Esophagus muscularis mucosa (tissue), 4 donors: ENCODE measurements around the gene USP49. TPM values are rescaled to one million over a fixed set of nuclear protein-coding genes. Genes with fewer than 3 reads are reported as not detected.

Source experiments
- DNase-seq: peaks from one replicate; pipeline ENCODE4 v3.0.0-alpha.2; 2017; ENCODE audit errors: extremely low spot score
- H3K27ac ChIP-seq, 4 donors: fragments of 200-600 bp; sonication (generic); replicated peaks in 1 of 4; 1 replicate in 3 of 4; 2 replicates in 1 of 4; pipeline ENCODE4 v1.5.1; 2016 to 2019; ENCODE audit warnings: mild to moderate bottlenecking in 1 of 4
- H3K27me3 ChIP-seq, 4 donors: fragments of 200-600 bp; sonication (generic); one replicate each; pipeline versions ENCODE4 v1.5.1 to v1.6.0; 2016 to 2019
- H3K36me3 ChIP-seq, 4 donors: fragments of 200-600 bp; sonication (generic); one replicate each; pipeline ENCODE4 v1.5.1; 2016 to 2019
- H3K4me1 ChIP-seq, 4 donors: fragments of 200-600 bp; sonication (generic); one replicate each; pipeline ENCODE4 v1.5.1; 2016 to 2019
- H3K4me3 ChIP-seq, 4 donors: fragments of 200-600 bp; sonication (generic); 1 replicate in 2 of 4; 2 replicates in 2 of 4; pipeline ENCODE4 v1.5.1; 2016 to 2019; ENCODE audit warnings: mild to moderate bottlenecking in 4 of 4, moderate library complexity in 1 of 4
- H3K9me3 ChIP-seq, 4 donors: fragments of 200-600 bp; sonication (generic); 1 replicate in 3 of 4; 2 replicates in 1 of 4; pipeline ENCODE4 v1.5.1; 2016 to 2019
- EP300 ChIP-seq: sonication (generic); formaldehyde crosslinking; IDR thresholded peaks from one replicate; pipeline ENCODE4 v1.6.1; 2017; ENCODE audit warnings: antibody characterized with exemption
- POLR2A ChIP-seq: fragments of 450-650 bp; IDR thresholded peaks from one replicate; pipeline ENCODE4 v1.6.1; 2017; ENCODE audit warnings: antibody characterized with exemption, moderate library complexity, mild to moderate bottlenecking, low read depth
- POLR2AphosphoS5 ChIP-seq, 2 donors: sonication (generic); formaldehyde crosslinking; IDR thresholded peaks; one replicate each; pipeline ENCODE4 v1.6.1; 2017; ENCODE audit warnings: antibody characterized with exemption in 2 of 2
- WGBS: methylation state at CpG from one replicate; pipeline ENCODE4 v1.1.5; 2018; 5-methylcytosine and 5-hydroxymethylcytosine counted together
- intact Hi-C: fragments of 100-400 bp; cut with DNase I; formaldehyde crosslinking; loops from one replicate; pipeline ENCODE4 v1.15.1; 2023
- total RNA-seq, 4 donors: library from RNA; depleted of rRNA; stranded (reverse); fragments of >200 nt; gene quantifications; one replicate each; pipeline versions ENCODE4 v1.1.0 to v1.2.1, GENCODE V29; 2016
- TF ChIP-seq, protein P1 (sequence below), 3 experiments: fragments of 200-600 bp in 2 of 3; fragments of 450-650 bp in 1 of 3; sonication (generic) in 2 of 3; IDR thresholded peaks; one replicate each; pipeline ENCODE4 v1.5.1; 2017 to 2019; ENCODE audit warnings: antibody characterized with exemption in 3 of 3, mild to moderate bottlenecking in 2 of 3, moderate library complexity in 1 of 3

USP49 gene
- total RNA-seq, 4 donors from 2014 or later, result 1.3 to 2.5 (median 2.3) TPM

GRCh38 chr6:41811095-41811494 is 84.1 kb downstream of the USP49 start:
- no peak for DNase-seq
- Histone ChIP-seq H3K27ac (no peak overlapping the region), H3K36me3 (peaks cover 4 to 9% (median 6%) of the 10 kb centered on the region in 4 donors), H3K27me3 (no peaks in the 10 kb centered on the region), H3K4me1 (no peaks in the 10 kb centered on the region), H3K9me3 (no peaks in the 10 kb centered on the region), H3K4me3 (no peak overlapping the region)
- WGBS, result 97% methylated on average over 3 of the region's 3 CpGs
- intact Hi-C loops, result no loop called here
- TF ChIP-seq EP300 (no peak), POLR2AphosphoS5 (IDR thresholded peaks at IDR 0.05) (no peak), POLR2A (no peak)
- TF ChIP-seq, protein P1, sequence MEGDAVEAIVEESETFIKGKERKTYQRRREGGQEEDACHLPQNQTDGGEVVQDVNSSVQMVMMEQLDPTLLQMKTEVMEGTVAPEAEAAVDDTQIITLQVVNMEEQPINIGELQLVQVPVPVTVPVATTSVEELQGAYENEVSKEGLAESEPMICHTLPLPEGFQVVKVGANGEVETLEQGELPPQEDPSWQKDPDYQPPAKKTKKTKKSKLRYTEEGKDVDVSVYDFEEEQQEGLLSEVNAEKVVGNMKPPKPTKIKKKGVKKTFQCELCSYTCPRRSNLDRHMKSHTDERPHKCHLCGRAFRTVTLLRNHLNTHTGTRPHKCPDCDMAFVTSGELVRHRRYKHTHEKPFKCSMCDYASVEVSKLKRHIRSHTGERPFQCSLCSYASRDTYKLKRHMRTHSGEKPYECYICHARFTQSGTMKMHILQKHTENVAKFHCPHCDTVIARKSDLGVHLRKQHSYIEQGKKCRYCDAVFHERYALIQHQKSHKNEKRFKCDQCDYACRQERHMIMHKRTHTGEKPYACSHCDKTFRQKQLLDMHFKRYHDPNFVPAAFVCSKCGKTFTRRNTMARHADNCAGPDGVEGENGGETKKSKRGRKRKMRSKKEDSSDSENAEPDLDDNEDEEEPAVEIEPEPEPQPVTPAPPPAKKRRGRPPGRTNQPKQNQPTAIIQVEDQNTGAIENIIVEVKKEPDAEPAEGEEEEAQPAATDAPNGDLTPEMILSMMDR (IDR thresholded peaks at IDR 0.05), result no peak

DNA sequence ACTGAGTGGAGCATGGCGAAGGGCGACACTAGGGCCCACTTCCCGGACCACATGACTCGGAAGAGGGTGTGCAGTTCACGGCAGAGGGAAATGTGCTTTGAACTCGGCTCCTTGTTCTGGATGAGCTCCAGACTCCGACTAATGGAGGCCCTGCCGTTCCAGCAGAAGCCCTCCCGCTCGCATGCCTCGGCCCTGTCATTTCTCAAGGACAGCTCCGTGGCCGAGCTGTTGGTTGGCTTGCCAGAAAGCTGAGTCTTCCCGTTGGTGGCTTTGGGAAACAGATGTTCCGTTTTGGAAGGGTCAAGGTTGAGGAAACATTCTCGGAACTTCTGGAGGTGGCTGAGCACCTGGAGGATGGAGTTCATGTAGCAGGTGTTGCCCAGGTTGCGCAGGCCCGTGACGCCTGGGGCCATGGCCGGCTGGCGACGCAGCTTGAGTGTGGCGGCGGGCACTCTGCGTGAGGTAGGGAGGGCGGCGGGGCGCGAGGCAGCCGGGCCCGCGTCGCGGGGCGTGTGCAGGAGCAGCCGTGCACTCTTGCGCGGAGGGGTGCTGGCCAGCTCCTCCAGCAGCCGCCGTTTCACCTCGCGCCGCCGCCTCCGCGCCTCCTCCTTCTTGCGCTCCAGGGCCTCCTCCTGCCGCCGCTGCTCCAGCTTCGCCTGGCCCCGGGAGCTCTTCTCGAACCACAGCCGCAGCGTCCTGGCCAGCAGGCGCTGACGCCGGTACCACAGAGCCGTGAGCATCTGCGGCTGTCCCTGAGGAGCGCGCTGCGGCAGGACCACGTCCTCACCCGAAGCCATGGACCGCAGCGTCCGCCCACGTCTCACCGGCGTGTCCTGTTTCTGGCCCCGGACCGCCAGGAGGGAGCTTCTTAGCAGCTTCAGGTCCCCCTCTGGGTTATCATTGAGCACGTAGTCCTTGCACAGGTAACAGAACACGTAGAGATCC is 89.1 kb downstream of the USP49 start:
- intact Hi-C loops, result no loop called here
- H3K27me3 ChIP-seq, result no peaks in the 10 kb centered on the region
- no peak for DNase-seq
- H3K9me3 ChIP-seq, result no peaks in the 10 kb centered on the region
- 91% methylated on average over 57 of the region's 74 CpGs for WGBS
- peaks cover 10 to 18% (median 16%) of the 10 kb centered on the region in 4 donors for H3K36me3 ChIP-seq
- H3K4me1 ChIP-seq, result no peaks in the 10 kb centered on the region
- H3K27ac ChIP-seq, result no peak overlapping the region
- no peak overlapping the region for H3K4me3 ChIP-seq
- TF ChIP-seq POLR2AphosphoS5 (IDR thresholded peaks at IDR 0.05) (no peak), EP300 (no peak), POLR2A (no peak)
- TF ChIP-seq, protein P1 (IDR thresholded peaks at IDR 0.05), result no peak

DNA sequence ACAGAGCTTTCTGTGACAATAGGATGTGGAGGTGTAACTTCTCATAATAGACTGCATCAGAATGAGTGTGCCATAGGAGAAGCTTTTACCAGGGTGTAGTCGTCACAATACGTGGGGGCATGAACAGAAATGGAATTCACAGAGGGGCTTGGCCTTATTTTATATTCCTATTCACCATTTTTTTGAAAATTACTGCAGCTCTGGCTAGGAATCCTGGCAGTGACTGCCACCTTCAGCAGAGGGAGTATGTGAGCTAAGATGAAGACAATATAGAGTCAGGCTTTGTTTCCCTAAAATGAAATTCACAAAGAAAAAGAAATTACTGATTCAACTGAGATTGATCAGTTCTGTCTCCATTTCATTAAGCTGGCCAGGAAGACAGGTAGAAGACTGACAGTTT is 93.8 kb downstream of the USP49 start:
- TF ChIP-seq POLR2AphosphoS5 (IDR thresholded peaks at IDR 0.05), result no peak
- TF ChIP-seq EP300, result no peak
- TF ChIP-seq, protein P1 (IDR thresholded peaks at IDR 0.05), result peak in 1 of 3 experiments; percentile 16
- no peak for TF ChIP-seq POLR2A
- Histone ChIP-seq H3K36me3 (peaks cover 9 to 54% (median 23%) of the 10 kb centered on the region in 4 donors), H3K27me3 (no peaks in the 10 kb centered on the region), H3K4me1 (no peaks in the 10 kb centered on the region), H3K4me3 (no peak overlapping the region), H3K27ac (no peak overlapping the region), H3K9me3 (no peaks in the 10 kb centered on the region)
- intact Hi-C loops, result no loop called here
- WGBS, result 84% methylated on average over 2 of the region's 2 CpGs
- DNase-seq, result no peak

GRCh38 chr6:41799559-41799911 is 95.6 kb downstream of the USP49 start:
- Histone ChIP-seq H3K27me3 (no peaks in the 10 kb centered on the region), H3K9me3 (no peaks in the 10 kb centered on the region), H3K4me1 (peaks cover 0 to 3% (median 0%) of the 10 kb centered on the region in 4 donors), H3K27ac (no peak overlapping the region), H3K36me3 (peaks cover 0 to 58% (median 20%) of the 10 kb centered on the region in 4 donors), H3K4me3 (no peak overlapping the region)
- DNase-seq, result no peak
- intact Hi-C loops, result no loop called here
- WGBS, result 92% methylated on average over 2 of the region's 2 CpGs
- TF ChIP-seq POLR2A (no peak), POLR2AphosphoS5 (IDR thresholded peaks at IDR 0.05) (no peak), EP300 (no peak)
- TF ChIP-seq, protein P1 (IDR thresholded peaks at IDR 0.05), result no peak
